HG03025 (cell line): ENCODE data around the gene BPIFB1.

ENCODE experiments used
- ATAC-seq: cut with Tn5 transposase; IDR thresholded peaks from one replicate; pipeline ENCODE4 v1.9.1; 2021; ENCODE audit warnings: mild to moderate bottlenecking, moderate library complexity; ENCODE audit not compliant: unreplicated experiment, low FRiP score

Gene BPIFB1

GRCh38 chr20:33291416-33291815 lies 8.4 kb downstream of the BPIFB1 start:
- no peak for ATAC-seq

GRCh38 chr20:33291830-33292355 lies 8.9 kb downstream of the BPIFB1 start:
- no peak for ATAC-seq

GRCh38 chr20:33296206-33296605 lies 13.2 kb downstream of the BPIFB1 start:
- no peak for ATAC-seq

GRCh38 chr20:33298391-33298790 lies 15.4 kb downstream of the BPIFB1 start:
- ATAC-seq = no peak

- ATAC-seq = no peak
These were observed 16.1 kb downstream of the BPIFB1 start for GRCh38 chr20:33299111-33299603.

GRCh38 chr20:33301192-33301930 lies 18.3 kb downstream of the BPIFB1 start:
- no peak for ATAC-seq

GRCh38 chr20:33303595-33303994 lies 20.6 kb downstream of the BPIFB1 start:
- no peak for ATAC-seq

- ATAC-seq = no peak
These were observed 21.0 kb downstream of the BPIFB1 start for GRCh38 chr20:33304046-33304445.

GRCh38 chr20:33305589-33306057 lies 22.6 kb downstream of the BPIFB1 start:
- no peak for ATAC-seq

GRCh38 chr20:33306228-33306627 lies 23.2 kb downstream of the BPIFB1 start:
- no peak for ATAC-seq

GRCh38 chr20:33306807-33307206 lies 23.8 kb downstream of the BPIFB1 start:
- no peak for ATAC-seq

GRCh38 chr20:33308668-33309067 lies 25.7 kb downstream of the BPIFB1 start:
- no peak for ATAC-seq

- no peak for ATAC-seq
These were observed 26.6 kb downstream of the BPIFB1 start for GRCh38 chr20:33309631-33310030.

- ATAC-seq = no peak
These were observed 27.4 kb downstream of the BPIFB1 start for GRCh38 chr20:33310327-33310899.

- ATAC-seq = no peak
These were observed 28.0 kb downstream of the BPIFB1 start for GRCh38 chr20:33311011-33311410.

GRCh38 chr20:33311996-33312395 lies 29.0 kb downstream of the BPIFB1 start:
- no peak for ATAC-seq

GRCh38 chr20:33312583-33312982 lies 29.6 kb downstream of the BPIFB1 start:
- ATAC-seq = no peak

GRCh38 chr20:33313686-33314314 lies 30.8 kb downstream of the BPIFB1 start:
- no peak for ATAC-seq

GRCh38 chr20:33316343-33316742 lies 33.3 kb downstream of the BPIFB1 start:
- ATAC-seq = no peak

GRCh38 chr20:33316958-33317357 lies 33.9 kb downstream of the BPIFB1 start:
- no peak for ATAC-seq

- ATAC-seq = no peak
These were observed 34.5 kb downstream of the BPIFB1 start for GRCh38 chr20:33317424-33318095.
